KOPT-K1 (cell line): Measurements from ENCODE around the gene CNTNAP1.
A peak's percentile ranks its signal among the peaks of the same experiment; 100 is the strongest.
"Not testable (repeated sequence)": the region's sequence is repeated elsewhere in the genome, so short reads cannot be mapped to it uniquely, and the experiment has no call there.

Source experiments
- H3K27ac ChIP-seq: fragments of 200-600 bp; sonication (generic); 2 replicates; pipeline ENCODE4 v1.5.1; 2016; ENCODE audit warnings: antibody characterized with exemption, mild to moderate bottlenecking, low read depth, low read length; ENCODE audit not compliant: poor library complexity, severe bottlenecking
- H3K36me3 ChIP-seq: fragments of 200-600 bp; sonication (generic); 2 replicates; pipeline ENCODE4 v1.5.1; 2017; ENCODE audit warnings: antibody characterized with exemption, mild to moderate bottlenecking, low read length, moderate library complexity; ENCODE audit not compliant: insufficient read depth
- H3K9me3 ChIP-seq: fragments of 200-600 bp; sonication (generic); 2 replicates; pipeline ENCODE4 v1.5.1; 2017; ENCODE audit warnings: antibody characterized with exemption, low read length, mild to moderate bottlenecking; ENCODE audit not compliant: insufficient read depth, poor library complexity, severe bottlenecking

CNTNAP1 gene

GRCh38 chr17:42723636-42724035 is 41.3 kb downstream of the CNTNAP1 start:
- no peaks in the 10 kb centered on the region for H3K9me3 ChIP-seq
- no peak overlapping the region for H3K27ac ChIP-seq
- peaks cover 80% of the 10 kb centered on the region for H3K36me3 ChIP-seq

- no peaks in the 10 kb centered on the region for H3K9me3 ChIP-seq
- peaks cover 78% of the 10 kb centered on the region for H3K36me3 ChIP-seq
- no peak overlapping the region for H3K27ac ChIP-seq
Observed at GRCh38 chr17:42725143-42725542, 42.8 kb downstream of the CNTNAP1 start.

GRCh38 chr17:42740699-42741098 is 58.4 kb downstream of the CNTNAP1 start:
- Histone ChIP-seq H3K27ac (no peak overlapping the region), H3K36me3 (no peaks in the 10 kb centered on the region), H3K9me3 (peaks cover 4% of the 10 kb centered on the region)

- not testable (repeated sequence) for H3K27ac ChIP-seq, H3K36me3 ChIP-seq, H3K9me3 ChIP-seq
Observed at GRCh38 chr17:42742916-42743315, 60.6 kb downstream of the CNTNAP1 start.

- H3K9me3 ChIP-seq = peaks cover 4% of the 10 kb centered on the region
- no peaks in the 10 kb centered on the region for H3K36me3 ChIP-seq
- H3K27ac ChIP-seq = peak overlapping the region; percentile 64
Observed at GRCh38 chr17:42743595-42744282, 61.4 kb downstream of the CNTNAP1 start.

GRCh38 chr17:42744283-42744805 is 62.0 kb downstream of the CNTNAP1 start:
- Histone ChIP-seq H3K9me3 (peaks cover 4% of the 10 kb centered on the region), H3K27ac (peak overlapping the region; percentile 64), H3K36me3 (no peaks in the 10 kb centered on the region)

- H3K36me3 ChIP-seq = no peaks in the 10 kb centered on the region
- H3K9me3 ChIP-seq = peaks cover 4% of the 10 kb centered on the region
- H3K27ac ChIP-seq = peak within 1 kb of the TSS; percentile 64
Observed at GRCh38 chr17:42744806-42745617, 62.7 kb downstream of the CNTNAP1 start, which contains the start of gene EZH1. TSS of gene EZH1 (minus strand) at chr17:42745040. CDS start at chr17:42728941, 16,099 bp downstream.

- Histone ChIP-seq H3K9me3 (peaks cover 4% of the 10 kb centered on the region), H3K36me3 (no peaks in the 10 kb centered on the region), H3K27ac (no peak overlapping the region)
Observed at GRCh38 chr17:42748202-42748907, 66.0 kb downstream of the CNTNAP1 start.

- Histone ChIP-seq H3K36me3 (no peaks in the 10 kb centered on the region), H3K27ac (no peak overlapping the region), H3K9me3 (peaks cover 4% of the 10 kb centered on the region)
Observed at GRCh38 chr17:42748908-42749798, 66.8 kb downstream of the CNTNAP1 start.
